Measurements from ENCODE around the gene CD3D.
"Not testable (repeated sequence)": the region's sequence is repeated elsewhere in the genome, so short reads cannot be mapped to it uniquely, and the experiment has no call there.

Gene CD3D

GRCh38 chr11:118339281-118339961, 3.1 kb downstream of the CD3D start:
- DNase-seq (ENCODE audit: low spot score): no peak

GRCh38 chr11:118338637-118339061, 3.9 kb downstream of the CD3D start:
- DNase-seq (ENCODE audit: low spot score): no peak

- DNase-seq (ENCODE audit: low spot score): no peak
Measured at GRCh38 chr11:118334745-118335144, 7.8 kb downstream of the CD3D start.

- DNase-seq (ENCODE audit: low spot score): no peak
Measured at GRCh38 chr11:118328745-118329144, 13.8 kb downstream of the CD3D start.

- no peak for DNase-seq (ENCODE audit: low spot score)
Measured at GRCh38 chr11:118325283-118325682, 17.2 kb downstream of the CD3D start.

DNA sequence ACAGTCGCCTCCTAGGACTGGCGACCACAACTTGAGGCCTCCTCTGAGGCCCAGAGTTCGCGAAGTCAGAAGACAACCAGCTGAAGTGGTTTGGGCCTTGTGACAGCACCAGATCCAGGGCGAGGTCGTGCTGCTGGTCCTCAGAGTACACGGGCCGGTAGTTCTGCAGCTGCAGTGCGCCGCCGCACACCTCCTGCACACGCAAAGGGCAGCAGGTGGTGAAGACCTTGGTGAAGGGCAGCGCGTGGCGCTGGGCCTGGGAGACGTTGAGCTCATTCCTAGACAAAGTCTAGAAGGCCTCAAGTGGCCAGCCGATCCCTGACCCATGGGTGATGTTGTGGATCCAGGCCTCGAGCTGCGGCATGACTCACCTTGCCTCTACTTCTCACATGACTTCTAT, 19.8 kb downstream of the CD3D start:
- DNase-seq (ENCODE audit: low spot score): no peak

GRCh38 chr11:118321386-118322082, 21.0 kb downstream of the CD3D start:
- no peak for DNase-seq (ENCODE audit: low spot score)

DNA sequence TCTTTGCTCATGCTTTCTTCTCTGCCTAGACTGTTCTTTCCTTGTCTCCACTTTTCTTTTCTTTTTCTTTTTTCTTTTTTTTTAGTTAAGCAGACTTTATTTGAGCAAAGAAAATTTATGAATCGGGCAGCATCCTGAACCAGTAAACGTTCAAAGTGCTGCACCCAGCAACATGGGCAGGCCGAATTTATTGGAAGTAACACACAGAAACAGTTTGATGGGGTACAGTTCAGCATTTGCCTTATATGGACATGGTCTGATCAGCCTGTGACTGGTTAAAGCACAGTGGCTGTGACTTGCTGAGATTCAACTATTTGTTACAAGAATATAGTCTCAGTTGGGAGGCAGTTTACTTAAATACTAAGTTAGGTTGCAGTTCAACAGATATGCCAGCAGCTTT, 22.0 kb downstream of the CD3D start:
- DNase-seq (ENCODE audit: low spot score): no peak

- DNase-seq (ENCODE audit: low spot score): no peak
Measured at GRCh38 chr11:118319337-118319707, 23.2 kb downstream of the CD3D start.

DNA sequence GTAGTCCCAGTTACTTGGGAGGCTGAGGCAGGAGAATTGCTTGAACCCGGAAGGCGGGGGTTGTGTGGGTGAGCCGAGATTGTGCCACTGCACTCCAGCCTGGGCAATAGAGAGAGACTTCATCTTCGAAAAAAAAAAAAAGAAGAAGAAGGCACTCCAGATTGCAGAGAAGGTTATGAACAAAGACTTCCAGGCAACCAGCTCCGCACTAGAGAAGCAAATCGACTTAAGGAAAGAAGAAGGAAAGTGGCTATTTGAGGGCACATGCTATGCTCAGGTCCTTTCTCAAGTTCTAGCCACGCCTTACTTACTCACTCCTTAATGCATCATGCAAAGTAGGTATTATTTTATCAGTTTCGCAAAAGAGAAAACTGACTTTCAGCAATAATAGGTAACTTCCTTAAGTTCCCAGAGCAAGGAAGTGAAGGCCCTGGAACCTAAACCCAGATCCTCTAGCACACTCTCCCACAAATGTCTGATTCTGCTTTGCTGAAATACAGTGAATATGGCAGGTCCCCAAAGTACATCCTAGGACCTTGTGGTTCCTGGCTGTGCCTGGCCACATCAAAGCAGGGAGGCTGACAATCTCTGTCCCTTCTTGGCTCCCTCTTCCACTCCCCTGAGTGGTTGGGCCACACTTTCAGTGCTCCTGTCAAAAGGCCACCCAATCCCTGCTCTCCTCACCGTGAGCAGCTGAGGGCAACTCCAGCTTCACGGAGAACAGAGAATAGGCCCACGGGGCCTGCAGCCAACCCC, 23.7 kb downstream of the CD3D start:
- no peak for DNase-seq (ENCODE audit: low spot score)

- DNase-seq (ENCODE audit: low spot score): no peak
Measured at GRCh38 chr11:118318124-118318523, 24.4 kb downstream of the CD3D start.

GRCh38 chr11:118314988-118315411, 27.5 kb downstream of the CD3D start:
- DNase-seq (ENCODE audit: low spot score): no peak

DNA sequence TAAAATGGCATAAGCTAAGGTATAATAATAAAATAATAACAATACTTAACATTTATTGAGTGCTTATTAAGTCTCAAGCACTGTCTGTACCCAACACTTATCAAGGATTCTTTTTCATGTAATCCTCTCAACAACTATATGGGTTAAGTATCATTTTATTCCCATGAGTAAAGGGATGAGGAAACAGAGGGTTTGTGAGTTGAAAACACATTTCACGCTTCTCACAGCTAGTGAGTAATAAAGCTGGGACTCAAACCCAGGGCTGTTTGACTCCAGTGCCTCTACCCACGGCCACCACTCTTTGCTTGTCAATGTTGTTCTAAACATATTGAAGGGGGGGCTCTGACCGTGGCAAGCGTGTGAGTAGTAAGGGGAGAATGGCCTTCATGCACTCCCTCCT, 29.3 kb downstream of the CD3D start:
- no peak for DNase-seq (ENCODE audit: low spot score)

DNA sequence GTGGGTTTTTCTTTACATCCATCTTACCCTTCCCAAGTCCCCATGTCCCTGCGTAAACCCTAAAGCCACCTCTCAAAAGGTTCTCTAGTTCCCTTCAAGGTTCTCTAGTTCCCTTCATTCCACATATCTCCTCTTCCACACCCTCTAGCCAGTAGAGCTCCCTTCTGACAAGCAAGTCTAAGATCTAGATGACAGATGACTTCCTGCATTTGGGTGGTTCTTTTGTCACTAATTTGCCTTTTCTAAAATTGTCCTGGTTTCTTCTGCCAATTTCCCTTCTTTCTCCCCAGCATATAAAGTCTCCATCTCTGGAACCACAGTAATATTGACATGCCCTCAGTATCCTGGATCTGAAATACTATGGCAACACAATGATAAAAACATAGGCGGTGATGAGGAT, 30.2 kb downstream of the CD3D start:
- DNase-seq (ENCODE audit: low spot score): no peak

GRCh38 chr11:118311518-118311917, 31.0 kb downstream of the CD3D start:
- DNase-seq (ENCODE audit: low spot score): no peak

- no peak for DNase-seq (ENCODE audit: low spot score)
Measured at GRCh38 chr11:118310781-118311485, 31.6 kb downstream of the CD3D start.

- DNase-seq (ENCODE audit: low spot score): no peak
Measured at GRCh38 chr11:118310271-118310670, 32.2 kb downstream of the CD3D start.

GRCh38 chr11:118308995-118309528, 33.4 kb downstream of the CD3D start:
- DNase-seq (ENCODE audit: low spot score): not testable (repeated sequence)

DNA sequence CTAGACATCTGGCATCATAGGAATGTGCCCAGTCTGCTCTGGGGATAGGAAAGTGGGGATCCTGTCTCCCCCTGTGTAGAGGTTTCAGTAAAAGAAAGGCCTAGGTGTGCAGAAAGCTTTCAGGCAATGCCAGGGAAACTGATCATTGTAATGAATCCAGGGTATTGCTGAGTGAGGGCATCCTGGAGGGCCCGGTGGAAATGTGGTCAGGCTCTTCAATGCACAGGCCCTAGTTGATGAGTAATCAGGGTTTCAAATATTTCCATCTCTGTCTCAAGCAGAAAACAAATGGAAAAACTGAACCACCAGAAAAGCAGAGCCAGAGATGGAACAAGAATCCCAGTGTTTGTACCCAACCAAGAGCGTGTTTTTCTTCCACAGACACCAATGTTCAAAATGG, 35.9 kb downstream of the CD3D start:
- DNase-seq (ENCODE audit: low spot score): no peak

GRCh38 chr11:118305726-118306125, 36.8 kb downstream of the CD3D start:
- DNase-seq (ENCODE audit: low spot score): no peak

DNA sequence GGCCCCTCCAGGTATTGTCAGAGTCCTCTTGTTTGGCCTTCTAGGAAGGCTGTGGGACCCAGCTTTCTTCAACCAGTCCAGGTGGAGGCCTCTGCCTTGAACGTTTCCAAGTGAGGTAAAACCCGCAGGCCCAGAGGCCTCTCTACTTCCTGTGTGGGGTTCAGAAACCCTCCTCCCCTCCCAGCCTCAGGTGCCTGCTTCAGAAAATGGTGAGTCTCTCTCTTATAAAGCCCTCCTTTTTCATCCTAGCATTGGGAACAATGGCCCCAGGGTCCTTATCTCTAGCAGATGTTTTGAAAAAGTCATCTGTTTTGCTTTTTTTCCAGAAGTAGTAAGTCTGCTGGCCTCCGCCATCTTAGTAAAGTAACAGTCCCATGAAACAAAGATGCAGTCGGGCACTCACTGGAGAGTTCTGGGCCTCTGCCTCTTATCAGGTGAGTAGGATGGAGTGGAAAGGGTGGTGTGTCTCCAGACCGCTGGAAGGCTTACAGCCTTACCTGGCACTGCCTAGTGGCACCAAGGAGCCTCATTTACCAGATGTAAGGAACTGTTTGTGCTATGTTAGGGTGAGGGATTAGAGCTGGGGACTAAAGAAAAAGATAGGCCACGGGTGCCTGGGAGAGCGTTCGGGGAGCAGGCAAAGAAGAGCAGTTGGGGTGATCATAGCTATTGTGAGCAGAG, 37.8 kb downstream of the CD3D start, which contains the start of gene CD3E:
Gene CD3E, plus strand, starts transcription at position 163 of the 681 bp plus-strand sequence. Its CDS starts 223 bp downstream, at position 386.
- DNase-seq (ENCODE audit: low spot score): no peak

DNA sequence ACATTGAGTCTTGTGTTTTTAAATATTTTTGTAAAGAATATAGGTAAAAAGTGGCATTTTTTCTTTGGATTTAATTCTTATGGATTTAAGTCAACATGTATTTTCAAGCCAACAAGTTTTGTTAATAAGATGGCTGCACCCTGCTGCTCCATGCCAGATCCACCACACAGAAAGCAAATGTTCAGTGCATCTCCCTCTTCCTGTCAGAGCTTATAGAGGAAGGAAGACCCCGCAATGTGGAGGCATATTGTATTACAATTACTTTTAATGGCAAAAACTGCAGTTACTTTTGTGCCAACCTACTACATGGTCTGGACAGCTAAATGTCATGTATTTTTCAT, 38.3 kb downstream of the CD3D start:
- no peak for DNase-seq (ENCODE audit: low spot score)
